Amygdala (tissue), 56 donors: Measurements from ENCODE around the gene PIGH.

Experiments
- DNase-seq, 56 donors: peaks; one replicate each; lab custom pipeline; 2025; lab: John Stamatoyannopoulos, UW

Gene PIGH

DNA sequence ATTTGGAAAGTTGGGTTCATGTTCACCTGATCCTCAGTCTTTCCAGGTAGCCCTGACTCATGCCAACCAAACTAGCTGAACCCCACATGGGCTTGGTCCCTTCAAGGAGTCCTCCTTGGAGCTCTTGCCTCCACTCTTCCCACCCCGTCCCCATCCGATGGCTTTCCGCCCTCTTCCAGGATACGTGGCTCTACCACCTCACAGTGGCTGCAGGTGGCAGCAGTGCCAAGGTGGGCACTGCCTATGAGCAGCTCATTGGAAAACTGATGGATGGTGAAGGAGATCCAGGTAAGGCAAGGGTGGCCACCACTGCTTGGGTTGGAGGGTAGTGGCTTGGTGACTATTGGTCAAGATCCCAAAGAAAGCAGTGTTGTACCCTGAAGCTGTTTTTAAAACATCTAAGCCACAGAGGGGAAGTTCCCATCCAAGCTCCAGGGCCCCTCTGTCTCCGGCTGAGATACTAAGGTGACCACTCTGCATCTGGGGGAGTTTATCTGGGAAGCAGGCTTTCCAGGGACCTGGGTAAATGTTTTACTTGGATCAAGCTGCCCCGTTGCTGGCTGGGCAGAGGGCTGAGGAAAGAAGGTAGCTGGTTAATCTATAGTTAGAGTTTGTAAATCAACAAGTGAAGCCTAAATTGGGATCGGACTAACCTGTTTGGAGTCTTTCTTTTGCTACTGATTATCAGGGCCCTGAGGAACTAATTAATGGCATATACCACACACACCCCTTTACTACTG, 23.7 kb downstream of the PIGH start:
- no peak for DNase-seq

GRCh38 chr14:67575684-67576083, 24.4 kb downstream of the PIGH start:
- DNase-seq, result peak in 1 of 56 donors; percentile 27

- DNase-seq, result no peak
These were observed 25.3 kb downstream of the PIGH start for GRCh38 chr14:67574806-67575205.

DNA sequence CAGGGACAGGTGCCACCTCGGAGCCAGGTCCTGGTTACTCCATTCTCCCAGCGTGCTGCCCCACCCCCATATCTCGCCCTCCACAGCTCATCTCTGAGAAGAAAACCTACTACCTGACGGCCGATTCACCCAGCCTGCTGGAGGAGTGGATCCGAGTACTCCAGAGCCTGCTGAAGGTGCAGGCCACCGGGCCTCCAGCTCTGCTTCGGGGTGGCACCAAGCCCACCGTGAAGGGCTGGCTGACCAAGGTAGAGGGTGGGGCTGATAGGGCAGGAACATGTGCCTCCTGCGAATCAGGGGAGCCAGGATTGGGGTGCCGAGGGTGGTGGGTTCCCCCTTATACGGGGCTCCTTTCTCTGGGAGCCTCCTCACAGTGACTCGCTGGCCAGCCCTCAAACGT, 25.9 kb downstream of the PIGH start:
- DNase-seq, result no peak

GRCh38 chr14:67573228-67574010, 26.6 kb downstream of the PIGH start:
- DNase-seq, result no peak

DNA sequence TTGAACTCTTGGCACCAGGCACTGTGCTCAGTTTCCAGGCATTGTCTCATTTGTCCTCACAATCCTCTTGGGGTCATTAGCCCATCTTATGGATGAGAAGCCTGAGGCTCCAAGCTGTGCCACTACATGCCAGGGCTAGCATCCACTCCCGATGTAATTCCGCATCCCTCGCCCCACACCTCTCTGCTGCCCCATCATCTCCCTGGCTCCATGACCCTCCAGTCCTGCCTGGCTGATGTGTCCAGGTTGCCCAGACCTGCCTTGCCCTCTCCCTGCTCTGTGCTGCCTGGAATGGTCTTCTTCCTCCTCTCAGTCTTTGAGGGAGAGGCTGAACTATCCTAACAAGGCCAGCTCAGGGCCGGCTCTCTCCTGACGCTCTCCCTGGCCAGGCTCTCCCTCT, 27.5 kb downstream of the PIGH start:
- DNase-seq, result no peak

- no peak for DNase-seq
These were observed 28.1 kb downstream of the PIGH start for GRCh38 chr14:67571991-67572323.

GRCh38 chr14:67571275-67571990, 28.6 kb downstream of the PIGH start:
- peak in 42 of 56 donors; percentile 9 to 82 (median 42) for DNase-seq

GRCh38 chr14:67570453-67570852, 29.6 kb downstream of the PIGH start:
- DNase-seq, result no peak

DNA sequence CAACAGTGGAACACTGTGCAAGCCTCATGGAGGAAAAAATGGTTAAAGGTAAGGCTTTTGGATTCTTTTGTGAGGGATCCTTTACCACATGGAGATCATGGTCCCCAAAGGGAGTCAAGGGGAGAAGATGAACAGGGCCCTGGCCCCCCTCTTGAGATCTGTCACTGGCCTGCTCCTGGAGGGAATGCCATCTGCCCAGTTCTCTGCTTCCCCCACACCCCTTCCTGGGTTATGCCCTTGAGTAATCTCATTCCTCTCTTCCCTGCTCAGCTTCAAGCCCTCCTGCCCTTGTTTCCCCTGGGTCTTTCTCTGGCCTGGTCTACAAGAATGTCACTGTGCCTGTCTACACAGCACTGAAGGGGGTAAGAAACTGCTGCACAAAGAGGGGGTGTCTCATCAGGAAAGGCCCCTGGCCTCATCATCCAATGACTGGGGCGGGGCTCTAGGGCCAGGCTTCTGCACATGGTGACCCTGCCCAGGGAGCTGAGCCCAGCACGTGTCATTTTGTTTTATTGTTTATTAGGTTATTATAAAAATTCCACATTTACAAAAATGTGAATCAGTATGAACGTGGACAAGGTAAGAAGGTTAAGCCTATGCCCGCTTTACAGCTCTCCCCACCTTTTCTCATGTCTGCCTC, 30.3 kb downstream of the PIGH start:
- DNase-seq, result no peak

- peak in 1 of 56 donors; percentile 13 for DNase-seq
These were observed 30.9 kb downstream of the PIGH start for GRCh38 chr14:67569011-67569650.

DNA sequence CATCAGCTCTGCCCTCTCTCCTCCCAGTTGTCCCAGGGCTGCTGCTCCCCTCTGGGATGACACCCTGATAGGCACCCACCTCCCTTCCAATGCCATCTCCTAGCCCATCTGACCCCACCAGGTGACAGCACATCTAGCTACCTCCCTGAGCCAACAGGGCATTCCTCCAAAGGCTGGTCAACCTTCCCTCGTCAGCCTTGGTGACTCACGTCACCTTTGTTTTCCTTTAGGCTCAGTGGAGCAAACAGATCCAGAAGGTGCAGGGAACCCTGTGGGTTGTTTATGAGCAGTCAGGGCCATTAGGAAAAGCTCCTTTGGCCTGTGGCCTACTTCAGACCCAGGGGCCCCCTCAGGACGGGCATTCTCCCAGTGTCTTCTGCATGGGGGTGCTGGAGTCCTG, 32.4 kb downstream of the PIGH start:
- no peak for DNase-seq

GRCh38 chr14:67566908-67567307, 33.2 kb downstream of the PIGH start:
- peak in 18 of 56 donors; percentile 12 to 50 (median 21) for DNase-seq

- DNase-seq, result no peak
These were observed 35.8 kb downstream of the PIGH start for GRCh38 chr14:67564236-67564635.

DNA sequence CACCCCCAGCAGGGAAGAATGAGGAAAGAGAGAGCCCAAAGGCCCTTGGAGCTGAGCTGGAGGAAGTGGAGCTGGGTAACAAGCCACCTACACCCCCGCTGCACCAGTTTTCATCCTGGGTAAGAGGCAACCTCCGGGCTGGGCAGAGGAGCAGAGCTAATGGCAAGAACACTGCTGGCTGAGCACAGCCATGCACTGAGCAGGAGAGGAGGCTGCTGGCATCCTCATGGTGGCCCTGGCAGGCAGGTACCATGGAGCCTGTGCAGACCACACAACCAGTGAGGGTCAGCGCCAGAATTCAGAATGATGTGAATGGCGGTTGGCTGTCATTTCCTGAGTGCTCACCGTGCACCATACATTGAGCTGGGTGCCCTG, 37.3 kb downstream of the PIGH start:
- DNase-seq, result no peak

DNA sequence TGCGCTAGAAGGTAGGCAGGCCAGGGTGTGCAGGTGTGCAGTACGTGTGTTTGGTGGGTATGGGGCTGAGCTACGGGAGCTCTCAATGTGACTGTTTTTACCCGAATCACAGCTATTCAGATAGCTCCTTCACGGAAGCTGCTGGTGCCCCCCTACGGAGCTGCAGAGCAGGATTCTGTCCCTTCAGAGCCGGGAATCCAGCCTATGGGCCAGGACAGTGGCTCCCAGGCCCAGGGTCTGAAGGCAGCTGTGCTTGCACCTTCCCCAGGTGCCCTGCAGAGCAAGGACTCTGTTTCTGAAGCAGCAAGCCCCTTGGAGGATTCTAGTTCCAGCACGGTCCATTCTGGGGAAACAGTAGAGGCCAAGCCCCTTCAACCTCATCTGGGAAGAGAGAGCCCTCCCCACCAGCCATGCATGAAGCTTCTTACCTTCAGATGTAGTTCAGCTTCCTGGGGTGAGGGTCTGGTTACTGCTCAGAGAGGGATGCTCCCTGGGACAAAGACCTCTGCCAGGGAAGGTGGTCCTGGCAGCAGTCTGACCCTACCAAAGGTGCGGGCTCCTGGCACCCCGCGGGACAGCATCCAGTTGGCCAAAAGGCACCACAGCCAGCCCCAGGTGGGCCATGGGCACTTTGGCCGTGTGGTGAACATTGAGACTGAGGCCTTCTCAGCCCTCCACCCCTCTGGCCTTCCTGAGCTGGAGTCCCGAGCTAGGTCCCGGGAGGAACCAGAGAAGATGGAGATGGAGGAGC, 37.9 kb downstream of the PIGH start:
- DNase-seq, result no peak

GRCh38 chr14:67559639-67560038, 40.4 kb downstream of the PIGH start:
- no peak for DNase-seq

DNA sequence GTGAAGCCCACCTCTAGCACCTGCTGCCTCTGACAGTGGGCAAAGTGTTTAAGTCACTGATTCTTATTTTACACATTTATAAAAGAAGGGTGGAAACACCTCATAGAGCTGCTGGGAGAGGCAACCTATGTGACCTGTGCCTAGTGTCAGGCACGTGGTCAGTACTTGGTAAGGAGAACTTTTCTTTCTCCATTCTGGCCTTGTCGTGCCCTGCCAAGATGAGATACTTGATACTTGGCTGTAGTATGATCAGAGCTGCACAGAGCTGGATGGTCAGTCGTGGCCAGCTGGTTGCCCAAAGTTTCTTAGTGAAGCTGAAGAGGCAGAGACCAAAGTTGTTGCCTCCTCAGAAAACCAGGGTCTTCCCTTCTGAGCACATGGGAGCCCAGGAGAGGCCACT, 42.4 kb downstream of the PIGH start:
- DNase-seq, result no peak

- no peak for DNase-seq
These were observed 43.0 kb downstream of the PIGH start for GRCh38 chr14:67557118-67557517.

DNA sequence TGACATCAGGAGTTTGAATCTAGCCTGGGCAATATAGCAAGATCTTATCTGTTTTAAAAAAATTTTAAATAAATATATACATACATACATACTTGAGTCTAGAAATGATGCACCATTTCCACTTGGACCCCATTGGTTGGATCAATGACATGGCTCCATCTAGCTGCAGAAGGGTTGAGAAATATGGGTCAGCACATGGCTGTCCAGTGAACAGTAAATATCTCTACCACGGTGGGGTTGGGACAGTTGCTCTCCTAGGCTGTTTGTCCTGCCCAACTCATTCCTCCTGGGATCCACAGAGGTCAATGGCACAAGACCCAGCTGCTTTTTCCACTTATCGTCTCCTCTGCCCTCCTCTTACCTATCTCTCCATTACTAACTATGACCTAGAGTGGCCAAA, 43.4 kb downstream of the PIGH start:
- DNase-seq, result no peak
